Karpas-422 (cell line): ENCODE measurements around the gene CENPO. TPM values are rescaled to one million over a fixed set of nuclear protein-coding genes. Genes with fewer than 3 reads are reported as not detected.

Experiments used
- DNase-seq: peaks from one replicate; pipeline ENCODE4 v3.0.0-alpha.2; 2015
- H2AFZ ChIP-seq: fragments of 200-600 bp; sonication (generic); 2 replicates; pipeline ENCODE4 v1.6.1; 2014; ENCODE audit warnings: antibody characterized with exemption, low read length, mixed read lengths
- H3K27ac ChIP-seq: fragments of 200-600 bp; sonication (generic); 2 replicates; pipeline ENCODE4 v1.5.1; 2014; ENCODE audit warnings: mild to moderate bottlenecking, low read length, moderate library complexity
- H3K27me3 ChIP-seq: fragments of 200-600 bp; sonication (generic); 2 replicates; pipeline ENCODE4 v1.6.1; 2014; ENCODE audit warnings: low read length, mixed read lengths
- H3K36me3 ChIP-seq: fragments of 200-600 bp; sonication (generic); 2 replicates; pipeline ENCODE4 v1.6.1; 2014; ENCODE audit warnings: low read length, mixed read lengths; ENCODE audit not compliant: insufficient read depth
- H3K4me1 ChIP-seq: fragments of 200-600 bp; sonication (generic); 2 replicates; pipeline ENCODE4 v1.6.1; 2014; ENCODE audit warnings: mild to moderate bottlenecking, low read length, mixed read lengths
- H3K4me2 ChIP-seq: fragments of 200-600 bp; sonication (generic); 2 replicates; pipeline ENCODE4 v1.6.1; 2014; ENCODE audit warnings: low read length, low read depth, mild to moderate bottlenecking; ENCODE audit not compliant: poor library complexity, severe bottlenecking
- H3K4me3 ChIP-seq: fragments of 200-600 bp; sonication (generic); 2 replicates; pipeline ENCODE4 v1.5.1; 2014; ENCODE audit warnings: mild to moderate bottlenecking, antibody characterized with exemption, low read length, mixed read lengths
- H3K79me2 ChIP-seq: fragments of 200-600 bp; sonication (generic); 2 replicates; pipeline ENCODE4 v1.6.1; 2014; ENCODE audit warnings: mild to moderate bottlenecking, low read length, mixed read lengths
- H3K9ac ChIP-seq: fragments of 200-600 bp; sonication (generic); 2 replicates; pipeline ENCODE4 v1.6.0; 2014; ENCODE audit warnings: low read length
- H3K9me2 ChIP-seq: fragments of 200-600 bp; sonication (generic), shearing (Covaris generic); replicated peaks from 2 replicates; pipeline ENCODE4 v1.6.0; 2014; ENCODE audit warnings: mild to moderate bottlenecking, low read length, moderate library complexity; ENCODE audit not compliant: insufficient read depth
- H3K9me3 ChIP-seq: fragments of 300-700, 200-600 bp; sonication (generic); 2 replicates; pipeline ENCODE4 v1.6.1; 2014; ENCODE audit warnings: low read length, mixed read lengths
- H4K20me1 ChIP-seq: fragments of 200-600 bp; sonication (generic); 2 replicates; pipeline ENCODE4 v1.6.1; 2014; ENCODE audit warnings: mild to moderate bottlenecking, antibody characterized with exemption, low read length, low read depth; ENCODE audit not compliant: insufficient read depth
- total RNA-seq: library from RNA; depleted of rRNA; stranded (reverse); fragments of >200 nt; shearing (Covaris generic); gene quantifications from 2 replicates; pipeline ENCODE4 v1.2.3, GENCODE V29; 2014; ENCODE audit warnings: low replicate concordance

Gene CENPO
- total RNA-seq, 1 experiment from 2014 or later = 32.9 TPM

DNA sequence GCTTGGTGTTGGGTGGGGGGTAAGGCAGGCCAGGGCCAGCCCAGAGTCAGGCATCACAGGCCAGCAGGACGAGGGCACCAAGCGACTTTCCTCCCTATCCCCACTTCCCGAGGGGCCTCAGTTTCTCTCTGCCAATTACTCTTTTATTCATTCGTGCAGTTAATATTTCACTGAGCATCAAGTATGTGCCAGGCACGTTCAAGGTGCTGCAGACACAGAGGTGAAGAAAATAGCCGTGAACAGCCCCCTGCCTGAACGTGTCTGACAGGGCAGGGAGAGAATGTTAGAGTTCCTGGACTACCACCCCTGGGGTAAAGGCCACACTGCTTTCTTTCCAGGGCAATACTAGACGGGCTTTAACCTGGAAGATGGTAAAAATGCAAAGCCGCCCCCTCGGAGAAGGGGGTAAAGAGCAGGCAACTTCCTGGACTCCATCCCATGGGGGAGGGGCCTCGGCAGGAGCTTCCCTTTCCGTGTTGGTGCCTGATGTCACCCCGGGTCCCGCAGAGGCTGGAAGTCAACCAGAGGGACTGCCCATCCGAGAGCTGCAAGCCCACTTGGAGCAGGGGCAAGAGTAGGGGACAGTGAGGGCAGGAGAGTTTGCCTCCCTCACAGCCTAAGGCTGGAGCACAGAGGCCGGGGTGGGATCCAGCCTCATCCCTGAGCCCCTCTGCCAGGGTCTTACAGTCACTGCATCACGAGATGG is 47.1 kb downstream of the CENPO start:
- H2AFZ ChIP-seq = no peak overlapping the region
- H3K27ac ChIP-seq = no peak overlapping the region
- no peaks in the 10 kb centered on the region for H4K20me1 ChIP-seq
- no peaks in the 10 kb centered on the region for H3K79me2 ChIP-seq
- no peak for DNase-seq
- no peaks in the 10 kb centered on the region for H3K9me2 ChIP-seq
- no peak overlapping the region for H3K9ac ChIP-seq
- no peaks in the 10 kb centered on the region for H3K27me3 ChIP-seq
- no peak overlapping the region for H3K4me2 ChIP-seq
- H3K36me3 ChIP-seq = no peaks in the 10 kb centered on the region
- no peaks in the 10 kb centered on the region for H3K4me1 ChIP-seq
- no peak overlapping the region for H3K4me3 ChIP-seq
- H3K9me3 ChIP-seq = no peaks in the 10 kb centered on the region

DNA sequence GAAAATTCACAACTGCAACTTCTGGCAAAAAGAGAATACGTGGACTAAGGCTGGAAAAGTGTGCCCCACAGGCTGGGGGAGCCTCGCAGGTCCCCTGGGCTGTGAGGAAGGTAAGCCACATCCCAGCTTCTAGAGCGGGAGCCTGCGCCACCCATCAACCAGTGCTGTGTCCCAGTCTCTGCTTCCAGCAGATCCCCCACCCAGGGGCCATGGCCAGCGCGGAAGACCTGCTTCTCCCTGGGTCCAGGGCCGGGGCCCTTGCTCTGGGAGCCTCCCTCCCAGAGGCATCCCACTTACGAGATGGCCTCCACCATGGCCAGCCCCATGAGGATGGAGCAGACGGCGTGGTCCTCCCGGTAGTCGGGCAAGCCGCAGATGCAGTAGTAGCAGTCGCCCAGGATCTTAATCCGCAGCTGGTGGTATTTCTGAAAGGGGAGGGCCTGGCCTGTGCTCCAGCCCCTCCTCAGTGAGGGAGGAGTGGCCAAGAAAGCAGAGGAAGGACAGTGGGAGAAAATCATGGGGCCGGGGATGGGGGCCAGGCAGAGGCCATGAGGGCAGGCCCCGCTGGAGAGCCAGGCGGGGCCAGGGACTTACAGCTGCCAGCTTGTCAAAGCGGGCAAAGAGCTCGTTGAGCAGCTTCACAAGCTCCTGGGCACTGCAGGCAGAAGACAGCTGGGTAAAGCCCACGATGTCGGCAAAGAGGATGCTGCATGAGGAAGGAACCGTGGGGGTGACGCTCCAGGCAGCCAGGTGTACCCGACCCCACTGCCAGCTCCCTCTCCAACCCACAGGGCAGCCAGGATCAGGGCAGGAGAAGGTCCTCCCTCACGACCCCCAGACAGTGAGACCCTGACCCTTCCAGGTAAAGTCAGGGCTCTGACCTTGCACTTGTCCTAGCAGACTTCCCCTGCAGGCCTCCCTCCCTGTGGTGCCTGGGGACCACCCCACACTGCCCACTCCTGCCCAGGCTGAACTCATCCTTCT is 48.0 kb downstream of the CENPO start:
- no peak for DNase-seq
- H3K9me3 ChIP-seq = no peaks in the 10 kb centered on the region
- H3K4me1 ChIP-seq = no peaks in the 10 kb centered on the region
- no peaks in the 10 kb centered on the region for H4K20me1 ChIP-seq
- H3K79me2 ChIP-seq = no peaks in the 10 kb centered on the region
- no peaks in the 10 kb centered on the region for H3K36me3 ChIP-seq
- no peaks in the 10 kb centered on the region for H3K9me2 ChIP-seq
- no peak overlapping the region for H3K27ac ChIP-seq
- no peaks in the 10 kb centered on the region for H3K27me3 ChIP-seq
- no peak overlapping the region for H3K4me2 ChIP-seq
- no peak overlapping the region for H3K9ac ChIP-seq
- no peak overlapping the region for H3K4me3 ChIP-seq
- no peak overlapping the region for H2AFZ ChIP-seq

DNA sequence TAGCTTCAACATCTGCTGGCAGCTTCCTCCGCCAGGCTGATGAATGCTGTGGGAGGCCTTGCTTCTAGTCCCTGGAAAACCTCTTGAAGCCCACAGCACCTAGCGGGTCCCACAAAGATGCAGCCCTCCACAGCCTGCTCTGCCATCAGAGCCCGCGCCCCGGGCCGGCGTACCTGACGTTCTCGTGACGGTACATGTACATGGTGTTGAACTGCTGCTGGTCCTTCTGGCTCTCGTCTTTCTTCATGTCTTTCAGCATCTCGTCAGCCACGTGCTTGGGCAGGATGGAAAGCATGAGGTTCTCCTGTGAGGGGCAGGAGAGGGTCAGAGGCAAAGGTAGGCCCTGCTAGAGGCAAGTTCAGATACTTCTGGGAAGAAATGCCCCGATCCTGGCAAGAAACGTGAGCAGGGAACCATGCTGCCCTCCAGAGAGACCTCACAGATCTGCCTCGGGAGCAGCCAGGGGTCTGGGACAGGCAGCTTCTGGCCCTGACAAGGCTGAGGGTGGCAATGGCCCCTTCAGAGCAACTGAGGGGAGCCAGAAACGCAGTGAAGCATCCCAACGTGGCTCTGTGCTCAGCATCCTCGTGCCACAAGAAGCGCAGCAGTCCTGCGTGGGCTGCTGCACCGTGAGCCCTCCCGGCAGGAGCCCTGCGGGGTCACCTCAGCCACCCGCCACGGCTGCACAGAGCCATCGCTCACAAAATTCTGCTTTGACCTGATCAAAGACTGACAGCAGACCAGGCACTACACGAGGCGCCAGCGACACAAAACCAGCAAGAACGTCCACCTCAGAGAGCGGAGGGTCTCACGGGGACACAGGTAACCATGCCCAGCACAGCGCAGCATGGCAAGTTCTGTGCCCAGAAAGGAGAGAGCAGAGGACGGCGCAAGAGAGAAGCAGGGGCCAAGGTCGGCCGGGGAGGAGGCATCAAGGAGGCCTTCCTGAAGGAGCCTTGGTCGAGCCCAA is 49.1 kb downstream of the CENPO start:
- DNase-seq = no peak

DNA sequence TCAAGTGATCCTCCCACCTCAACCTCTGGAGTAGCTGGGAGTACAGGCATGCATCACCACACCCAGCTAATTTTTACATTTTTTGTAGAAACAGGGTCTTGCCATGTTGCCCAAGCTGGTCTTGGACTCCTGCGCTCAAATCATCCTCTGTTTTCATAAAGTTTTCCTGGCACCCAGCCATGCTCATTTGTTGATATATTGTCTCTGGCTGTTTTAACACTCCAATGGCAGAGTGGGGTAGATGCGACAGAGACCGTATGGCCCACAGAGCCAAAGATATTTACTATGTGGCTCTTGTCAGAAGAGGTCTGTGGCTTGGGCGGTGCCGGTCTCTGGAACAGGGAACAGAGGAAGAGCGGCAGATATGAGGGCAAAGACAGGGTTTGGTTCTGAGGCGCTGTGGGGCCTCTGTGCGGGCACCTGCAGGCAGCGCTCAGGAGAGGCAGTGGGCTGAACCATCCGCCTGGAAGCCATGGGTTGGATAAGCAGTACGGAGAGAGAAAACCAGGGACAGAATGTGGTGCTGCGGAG is 50.2 kb downstream of the CENPO start:
- no peak overlapping the region for H3K9ac ChIP-seq
- no peaks in the 10 kb centered on the region for H3K4me1 ChIP-seq
- no peak for DNase-seq
- no peak overlapping the region for H3K4me2 ChIP-seq
- H4K20me1 ChIP-seq = no peaks in the 10 kb centered on the region
- no peak overlapping the region for H3K27ac ChIP-seq
- H3K27me3 ChIP-seq = no peaks in the 10 kb centered on the region
- no peaks in the 10 kb centered on the region for H3K9me3 ChIP-seq
- H3K9me2 ChIP-seq = no peaks in the 10 kb centered on the region
- H2AFZ ChIP-seq = no peak overlapping the region
- no peaks in the 10 kb centered on the region for H3K79me2 ChIP-seq
- no peaks in the 10 kb centered on the region; the same call in 1 of the 2 replicates for H3K36me3 ChIP-seq
- no peak overlapping the region for H3K4me3 ChIP-seq

More for the DNA sequence above, 49.1 kb downstream of the CENPO start:
- Histone ChIP-seq H3K36me3 (no peaks in the 10 kb centered on the region), H2AFZ (no peak overlapping the region), H4K20me1 (no peaks in the 10 kb centered on the region), H3K27ac (no peak overlapping the region), H3K4me3 (no peak overlapping the region), H3K9me3 (no peaks in the 10 kb centered on the region), H3K9ac (no peak overlapping the region), H3K4me2 (no peak overlapping the region), H3K27me3 (no peaks in the 10 kb centered on the region), H3K9me2 (no peaks in the 10 kb centered on the region), H3K79me2 (no peaks in the 10 kb centered on the region), H3K4me1 (no peaks in the 10 kb centered on the region)

DNA sequence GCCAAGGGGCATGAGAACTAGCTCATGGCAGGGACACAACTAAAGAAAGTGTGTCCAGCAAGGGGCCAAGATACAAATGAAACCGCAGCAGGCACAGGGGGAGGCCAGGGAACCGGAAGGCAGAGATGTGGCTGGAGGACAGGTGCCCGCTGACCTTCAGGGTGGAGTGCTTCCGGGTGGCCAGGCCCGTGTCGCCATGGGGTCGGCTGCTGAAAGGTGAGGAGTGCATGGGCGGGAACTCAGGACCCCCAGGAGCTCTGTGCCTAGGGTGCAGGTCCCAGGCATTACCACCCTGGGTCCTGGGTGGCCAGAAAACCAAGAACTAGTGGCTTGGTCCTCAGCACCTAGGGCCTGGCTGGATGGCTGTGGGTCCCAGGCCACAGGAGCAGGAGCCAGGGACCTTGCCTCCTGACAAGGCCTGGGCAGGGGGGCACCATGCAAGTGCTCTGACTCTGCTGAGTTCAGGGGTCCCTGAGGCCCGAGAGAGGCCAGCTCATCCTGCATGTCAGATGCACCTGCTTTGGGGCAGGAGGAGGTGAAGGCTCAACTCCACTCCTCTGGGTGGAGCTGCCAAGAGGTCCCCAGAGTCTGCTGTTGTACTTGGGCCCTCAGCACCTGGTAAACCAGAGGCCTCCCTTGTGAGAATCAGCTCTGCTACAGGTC is 50.9 kb downstream of the CENPO start:
- no peaks in the 10 kb centered on the region for H4K20me1 ChIP-seq
- H3K9me2 ChIP-seq = no peaks in the 10 kb centered on the region
- no peak overlapping the region for H2AFZ ChIP-seq
- H3K4me1 ChIP-seq = no peaks in the 10 kb centered on the region
- no peak overlapping the region for H3K27ac ChIP-seq
- H3K27me3 ChIP-seq = no peaks in the 10 kb centered on the region
- peaks cover 2% of the 10 kb centered on the region; the same call in 1 of the 2 replicates for H3K36me3 ChIP-seq
- H3K9me3 ChIP-seq = no peaks in the 10 kb centered on the region; the same call in 1 of the 2 replicates
- H3K9ac ChIP-seq = no peak overlapping the region
- DNase-seq = no peak
- H3K4me3 ChIP-seq = no peak overlapping the region
- no peak overlapping the region for H3K4me2 ChIP-seq
- H3K79me2 ChIP-seq = 0 out of 2 replicates have a peak, but pooled peaks cover 2% of the 10 kb centered on the region

DNA sequence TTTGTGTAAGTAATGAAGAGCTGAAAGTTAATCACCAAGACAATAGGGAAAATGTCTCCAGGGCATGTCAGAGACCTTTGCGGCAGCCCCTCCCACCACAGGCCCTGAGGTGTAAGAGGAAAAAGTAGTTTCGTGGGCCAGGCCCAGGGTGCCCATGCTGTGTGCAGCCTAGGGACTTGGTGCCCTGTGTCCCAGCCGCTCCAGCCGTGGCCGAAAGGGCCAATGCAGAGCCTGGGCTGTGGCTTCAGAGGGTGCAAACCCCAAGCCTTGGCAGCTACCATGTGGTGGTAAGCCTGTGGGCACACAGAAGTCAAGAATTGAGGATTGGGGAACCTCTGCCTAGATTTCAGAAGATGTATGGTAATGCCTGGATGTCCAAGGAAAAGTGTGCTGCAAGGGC is 52.5 kb downstream of the CENPO start:
- H3K4me3 ChIP-seq = no peak overlapping the region
- peaks cover 2% of the 10 kb centered on the region; the same call in 1 of the 2 replicates for H3K36me3 ChIP-seq
- H2AFZ ChIP-seq = no peak overlapping the region
- no peaks in the 10 kb centered on the region for H4K20me1 ChIP-seq
- H3K4me1 ChIP-seq = no peaks in the 10 kb centered on the region
- no peak overlapping the region for H3K9ac ChIP-seq
- H3K9me3 ChIP-seq = no peaks in the 10 kb centered on the region; the same call in 1 of the 2 replicates
- no peaks in the 10 kb centered on the region for H3K27me3 ChIP-seq
- no peak overlapping the region for H3K27ac ChIP-seq
- peaks cover 9% of the 10 kb centered on the region for H3K79me2 ChIP-seq
- DNase-seq = no peak
- H3K9me2 ChIP-seq = no peaks in the 10 kb centered on the region
- no peak overlapping the region for H3K4me2 ChIP-seq

DNA sequence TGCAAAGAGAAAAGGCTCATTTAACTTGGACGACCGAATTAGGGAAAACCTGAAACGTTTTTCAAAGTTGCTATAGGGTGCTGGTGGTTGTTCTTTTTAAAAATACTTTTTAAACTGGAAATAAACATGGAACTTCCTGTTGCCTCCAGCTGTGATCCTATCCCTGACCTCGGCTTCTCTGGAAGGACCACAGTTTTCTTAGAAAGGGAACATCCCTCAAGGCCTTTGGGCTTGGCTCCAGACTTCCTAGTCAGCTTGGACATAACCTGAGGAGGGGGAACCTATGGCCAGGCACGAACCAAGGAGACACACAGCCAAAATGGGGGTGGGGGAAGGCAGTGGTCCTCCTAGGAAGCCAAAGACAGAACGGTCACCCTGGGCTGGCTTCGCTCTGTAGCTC is 57.7 kb downstream of the CENPO start:
- Histone ChIP-seq H3K4me1 (no peaks in the 10 kb centered on the region), H3K9me2 (no peaks in the 10 kb centered on the region), H3K36me3 (peaks cover 2% of the 10 kb centered on the region), H4K20me1 (no peaks in the 10 kb centered on the region), H3K4me3 (no peak overlapping the region), H3K9ac (no peak overlapping the region), H2AFZ (no peak overlapping the region), H3K9me3 (no peaks in the 10 kb centered on the region; the same call in 1 of the 2 replicates), H3K79me2 (peaks cover 17% of the 10 kb centered on the region), H3K4me2 (no peak overlapping the region), H3K27me3 (no peaks in the 10 kb centered on the region), H3K27ac (no peak overlapping the region)
- no peak for DNase-seq
